Liver (tissue), 9 donors: ENCODE measurements around the gene PSMB10. TPM values are rescaled to one million over a fixed set of nuclear protein-coding genes. Genes with fewer than 3 reads are reported as not detected.

Source experiments
- DNase-seq: peaks from one replicate; pipeline ENCODE4 v3.0.0-alpha.2; 2017; ENCODE audit warnings: low spot score
- H3K27ac ChIP-seq, 2 donors: one replicate each; pipeline ENCODE4 v1.7.0; 2013; ENCODE audit warnings: inconsistent platforms in 2 of 2, low read length in 2 of 2, control low read depth in 1 of 2, low read depth in 1 of 2, mild to moderate bottlenecking in 1 of 2
- H3K27me3 ChIP-seq, 4 donors: one replicate each; pipeline versions ENCODE4 v1.6.1 to v1.7.0; 2013; ENCODE audit warnings: low read length in 3 of 4, inconsistent platforms in 1 of 4, mild to moderate bottlenecking in 1 of 4, moderate library complexity in 1 of 4; ENCODE audit not compliant: control insufficient read depth in 4 of 4, insufficient read depth in 4 of 4
- H3K36me3 ChIP-seq, 4 donors: one replicate each; pipeline versions ENCODE4 v1.6.1 to v1.7.0; 2013; ENCODE audit warnings: low read length in 3 of 4, mild to moderate bottlenecking in 3 of 4, low read depth in 1 of 4, moderate library complexity in 1 of 4; ENCODE audit not compliant: control insufficient read depth in 4 of 4, insufficient read depth in 3 of 4
- H3K4me1 ChIP-seq, 4 donors: one replicate each; pipeline versions ENCODE4 v1.6.1 to v1.7.0; 2013; ENCODE audit warnings: low read length in 3 of 4, mild to moderate bottlenecking in 3 of 4, moderate library complexity in 1 of 4; ENCODE audit not compliant: control insufficient read depth in 4 of 4, insufficient read depth in 4 of 4
- H3K4me3 ChIP-seq, 3 donors: one replicate each; pipeline versions ENCODE4 v1.6.1 to v1.7.0; 2013; ENCODE audit warnings: low read length in 3 of 3, control low read depth in 1 of 3, low read depth in 1 of 3, mild to moderate bottlenecking in 1 of 3
- H3K9ac ChIP-seq, 2 donors: one replicate each; pipeline ENCODE4 v1.7.0; 2013; ENCODE audit warnings: low read length in 2 of 2, mild to moderate bottlenecking in 2 of 2, moderate library complexity in 2 of 2, control low read depth in 1 of 2, low read depth in 1 of 2
- H3K9me3 ChIP-seq, 4 donors: one replicate each; pipeline versions ENCODE4 v1.6.1 to v1.7.0; 2013; ENCODE audit warnings: low read length in 3 of 4; ENCODE audit not compliant: control insufficient read depth in 4 of 4
- CTCF ChIP-seq: fragments of 150-350 bp; IDR thresholded peaks from 2 replicates; pipeline ENCODE4 v1.5.1; 2017; ENCODE audit warnings: improper control_type of control experiment, low read depth, low read length; ENCODE audit not compliant: missing input control
- EGR1 ChIP-seq, 2 donors: IDR thresholded peaks; 2 replicates each; pipeline ENCODE4 v1.6.1; 2016 to 2018; ENCODE audit warnings: antibody characterized with exemption in 2 of 2, low read depth in 2 of 2
- FOXA1 ChIP-seq: IDR thresholded peaks from 2 replicates; pipeline ENCODE4 v1.6.1; 2016; ENCODE audit warnings: antibody characterized with exemption
- FOXA2 ChIP-seq: IDR thresholded peaks from 2 replicates; pipeline ENCODE4 v1.6.1; 2016; ENCODE audit warnings: antibody characterized with exemption
- GABPA ChIP-seq, 2 donors: IDR thresholded peaks in 1 of 2; conservative IDR thresholded peaks in 1 of 2; 2 replicates each; pipeline ENCODE4 v1.6.1; 2016; ENCODE audit warnings: antibody characterized with exemption in 2 of 2, mild to moderate bottlenecking in 1 of 2, moderate library complexity in 1 of 2
- HNF4A ChIP-seq, 2 donors: conservative IDR thresholded peaks; 2 replicates each; pipeline ENCODE4 v1.6.1; 2016; ENCODE audit warnings: antibody characterized with exemption in 2 of 2, mild to moderate bottlenecking in 2 of 2
- HNF4G ChIP-seq: IDR thresholded peaks from 2 replicates; pipeline ENCODE4 v1.6.1; 2016; ENCODE audit warnings: antibody characterized with exemption
- JUND ChIP-seq, 2 donors: IDR thresholded peaks; 2 replicates each; pipeline ENCODE4 v1.6.1; 2016; ENCODE audit warnings: antibody characterized with exemption in 2 of 2
- MAX ChIP-seq: IDR thresholded peaks from 2 replicates; pipeline ENCODE4 v1.6.1; 2016; ENCODE audit warnings: antibody characterized with exemption
- NR2F2 ChIP-seq: IDR thresholded peaks from 2 replicates; pipeline ENCODE4 v1.6.1; 2016; ENCODE audit warnings: antibody characterized with exemption
- RAD21 ChIP-seq, 2 donors: IDR thresholded peaks; 2 replicates each; pipeline ENCODE4 v1.6.1; 2016; ENCODE audit warnings: antibody characterized with exemption in 2 of 2, mild to moderate bottlenecking in 2 of 2
- RXRA ChIP-seq, 2 donors: IDR thresholded peaks; 2 replicates each; pipeline ENCODE4 v1.6.1; 2017 to 2018; ENCODE audit warnings: antibody characterized with exemption in 2 of 2, mild to moderate bottlenecking in 1 of 2
- SP1 ChIP-seq: IDR thresholded peaks from 2 replicates; pipeline ENCODE4 v1.6.1; 2018; ENCODE audit warnings: antibody characterized with exemption, mild to moderate bottlenecking
- TAF1 ChIP-seq: conservative IDR thresholded peaks from 2 replicates; pipeline ENCODE4 v1.6.1; 2016; ENCODE audit warnings: antibody characterized with exemption, mild to moderate bottlenecking
- YY1 ChIP-seq: IDR thresholded peaks from 2 replicates; pipeline ENCODE4 v1.6.1; 2016; ENCODE audit warnings: antibody characterized with exemption, mild to moderate bottlenecking
- ZBTB33 ChIP-seq: IDR thresholded peaks from 2 replicates; pipeline ENCODE4 v1.6.1; 2016; ENCODE audit warnings: antibody characterized with exemption
- WGBS: extraction: QIAGEN DNeasy Blood & Tissue Kit; methylation state at CpG from one replicate; pipeline ENCODE4 v1.1.7; 2013; 5-methylcytosine and 5-hydroxymethylcytosine counted together
- polyA plus RNA-seq, 2 donors: library from polyadenylated mRNA; stranded (reverse) in 1 of 2; unstranded in 1 of 2; fragments of 200-250 nt in 1 of 2; fragments of >200 nt in 1 of 2; fragmentation: Nextera tagmentation in 1 of 2; extraction: Ambion mirVana in 1 of 2; gene quantifications; one replicate each; pipeline versions ENCODE4 v1.2.1 to v1.2.3, GENCODE V29; 2013 to 2015
- total RNA-seq, 2 donors: library from RNA; depleted of rRNA; stranded (reverse); fragments of >200 nt; gene quantifications; one replicate each; pipeline ENCODE4 v1.2.3, GENCODE V29; 2014
- TF ChIP-seq, protein P1 (sequence below): IDR thresholded peaks from 2 replicates; pipeline ENCODE4 v1.6.1; 2016; ENCODE audit warnings: antibody characterized with exemption
- TF ChIP-seq, protein P2 (sequence below): IDR thresholded peaks from 2 replicates; pipeline ENCODE4 v1.6.1; 2016; ENCODE audit warnings: antibody characterized with exemption, mild to moderate bottlenecking
- donor health status: healthy.
- donor health status: healthy.
- donor health status: healthy.
- donor health status: healthy.
- donor health status: healthy.

The PSMB10 gene
- total and polyA plus RNA-seq, 4 donors, result 24.8 to 48.2 (median 32.3) TPM

DNA sequence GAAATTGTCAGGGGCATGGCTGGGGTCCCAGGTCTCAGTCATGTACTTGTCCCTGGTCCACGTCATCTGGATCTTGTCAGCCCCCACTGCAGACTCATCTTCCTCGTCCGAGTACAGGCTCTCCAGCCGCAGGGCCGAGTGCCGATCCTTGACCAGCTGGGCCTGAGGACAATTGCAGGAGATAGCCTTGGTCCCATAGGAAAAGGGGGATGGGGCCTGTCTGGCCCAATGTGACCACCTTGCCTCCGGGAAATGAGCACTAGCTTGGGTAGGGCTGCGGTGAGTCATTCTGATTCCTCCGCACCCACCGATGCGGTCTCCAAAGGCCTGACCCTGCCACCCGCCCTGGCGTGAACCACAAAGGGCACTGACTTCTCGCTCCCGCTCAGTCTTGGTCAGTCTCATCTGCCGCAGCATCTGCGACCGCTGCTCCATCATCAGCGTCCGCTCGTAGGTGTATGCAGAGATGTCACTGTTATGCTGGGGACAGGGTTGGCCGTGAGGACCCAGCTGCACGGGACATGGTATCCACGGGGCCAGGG lies 8.8 kb upstream of the PSMB10 start:
- peaks cover 9 to 42% (median 27%) of the 10 kb centered on the region in 4 donors for H3K4me1 ChIP-seq
- no peak for DNase-seq
- no peak overlapping the region for H3K27ac ChIP-seq
- peaks cover 10 to 50% (median 23%) of the 10 kb centered on the region in 4 donors for H3K36me3 ChIP-seq
- no peaks in the 10 kb centered on the region for H3K27me3 ChIP-seq
- H3K4me3 ChIP-seq, result no peak overlapping the region
- 91% methylated on average over 24 of the region's 24 CpGs for whole genome bisulfite sequencing
- no peaks in the 10 kb centered on the region for H3K9me3 ChIP-seq
- no peak for TF ChIP-seq YY1
- TF ChIP-seq EGR1 (IDR thresholded peaks at IDR 0.05; ENCODE audit: low read depth in 2 of 2), result no peak
- no peak for TF ChIP-seq FOXA2
- TF ChIP-seq RXRA (IDR thresholded peaks at IDR 0.05), result no peak
- no peak for TF ChIP-seq TAF1
- no peak for TF ChIP-seq RAD21 (IDR thresholded peaks at IDR 0.05)
- no peak for TF ChIP-seq GABPA (IDR thresholded peaks at IDR 0.05 in 1 of 2, conservative IDR thresholded peaks at IDR 0.05 in 1 of 2)
- no peak for TF ChIP-seq FOXA1
- TF ChIP-seq, protein P1, sequence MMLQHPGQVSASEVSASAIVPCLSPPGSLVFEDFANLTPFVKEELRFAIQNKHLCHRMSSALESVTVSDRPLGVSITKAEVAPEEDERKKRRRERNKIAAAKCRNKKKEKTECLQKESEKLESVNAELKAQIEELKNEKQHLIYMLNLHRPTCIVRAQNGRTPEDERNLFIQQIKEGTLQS, result no peak
- no peak for TF ChIP-seq JUND (IDR thresholded peaks at IDR 0.05)
- TF ChIP-seq ZBTB33, result no peak
- no peak for TF ChIP-seq NR2F2
- TF ChIP-seq HNF4A (conservative IDR thresholded peaks at IDR 0.05), result no peak
- TF ChIP-seq CTCF, result no peak
- no peak for TF ChIP-seq SP1
- TF ChIP-seq, protein P2, sequence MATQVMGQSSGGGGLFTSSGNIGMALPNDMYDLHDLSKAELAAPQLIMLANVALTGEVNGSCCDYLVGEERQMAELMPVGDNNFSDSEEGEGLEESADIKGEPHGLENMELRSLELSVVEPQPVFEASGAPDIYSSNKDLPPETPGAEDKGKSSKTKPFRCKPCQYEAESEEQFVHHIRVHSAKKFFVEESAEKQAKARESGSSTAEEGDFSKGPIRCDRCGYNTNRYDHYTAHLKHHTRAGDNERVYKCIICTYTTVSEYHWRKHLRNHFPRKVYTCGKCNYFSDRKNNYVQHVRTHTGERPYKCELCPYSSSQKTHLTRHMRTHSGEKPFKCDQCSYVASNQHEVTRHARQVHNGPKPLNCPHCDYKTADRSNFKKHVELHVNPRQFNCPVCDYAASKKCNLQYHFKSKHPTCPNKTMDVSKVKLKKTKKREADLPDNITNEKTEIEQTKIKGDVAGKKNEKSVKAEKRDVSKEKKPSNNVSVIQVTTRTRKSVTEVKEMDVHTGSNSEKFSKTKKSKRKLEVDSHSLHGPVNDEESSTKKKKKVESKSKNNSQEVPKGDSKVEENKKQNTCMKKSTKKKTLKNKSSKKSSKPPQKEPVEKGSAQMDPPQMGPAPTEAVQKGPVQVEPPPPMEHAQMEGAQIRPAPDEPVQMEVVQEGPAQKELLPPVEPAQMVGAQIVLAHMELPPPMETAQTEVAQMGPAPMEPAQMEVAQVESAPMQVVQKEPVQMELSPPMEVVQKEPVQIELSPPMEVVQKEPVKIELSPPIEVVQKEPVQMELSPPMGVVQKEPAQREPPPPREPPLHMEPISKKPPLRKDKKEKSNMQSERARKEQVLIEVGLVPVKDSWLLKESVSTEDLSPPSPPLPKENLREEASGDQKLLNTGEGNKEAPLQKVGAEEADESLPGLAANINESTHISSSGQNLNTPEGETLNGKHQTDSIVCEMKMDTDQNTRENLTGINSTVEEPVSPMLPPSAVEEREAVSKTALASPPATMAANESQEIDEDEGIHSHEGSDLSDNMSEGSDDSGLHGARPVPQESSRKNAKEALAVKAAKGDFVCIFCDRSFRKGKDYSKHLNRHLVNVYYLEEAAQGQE, result no peak
- TF ChIP-seq MAX, result no peak
- TF ChIP-seq HNF4G, result no peak
- H3K9ac ChIP-seq, result no peak overlapping the region
